ENCODE measurements around the gene EPB41L4A.

GRCh38 chr5:112275671-112276070, 143.4 kb downstream of the EPB41L4A start:
- TF ChIP-seq POLR2A (IDR thresholded peaks at IDR 0.05) = no peak
- no peak for TF ChIP-seq CTCF (IDR thresholded peaks at IDR 0.05)
